PFSK-1 (cell line): ENCODE measurements around the gene UNC5C.

Source experiments
- FOXP2 ChIP-seq: optimal IDR thresholded peaks from 2 replicates; pipeline ENCODE3; 2011; ENCODE audit warnings: borderline replicate concordance, control low read depth, inconsistent platforms; ENCODE audit not compliant: insufficient read depth; ENCODE audit errors: extremely low read length, extremely low read depth
- POLR2AphosphoS5 ChIP-seq: IDR thresholded peaks from 2 replicates; pipeline ENCODE4 v1.6.1; 2012; ENCODE audit warnings: low read depth, mild to moderate bottlenecking, control low read depth, low read length, moderate library complexity
- SIN3A ChIP-seq: IDR thresholded peaks from 2 replicates; pipeline ENCODE4 v1.6.1; 2012; ENCODE audit warnings: mild to moderate bottlenecking, low read length, moderate library complexity, borderline replicate concordance; ENCODE audit not compliant: insufficient read depth
- TAF1 ChIP-seq: IDR thresholded peaks from 2 replicates; pipeline ENCODE4 v1.6.1; 2012; ENCODE audit warnings: low read length, control low read depth, borderline replicate concordance; ENCODE audit not compliant: insufficient read depth
- TF ChIP-seq, protein P1 (sequence below), 2 experiments: IDR thresholded peaks; 2 replicates each; pipeline versions ENCODE4 v1.6.1 to v1.8.0; 2011 to 2012; ENCODE audit warnings: low read depth in 2 of 2, low read length in 2 of 2, control low read depth in 1 of 2, inconsistent platforms in 1 of 2, mild to moderate bottlenecking in 1 of 2, moderate library complexity in 1 of 2; ENCODE audit not compliant: insufficient read depth in 1 of 2

UNC5C gene

DNA sequence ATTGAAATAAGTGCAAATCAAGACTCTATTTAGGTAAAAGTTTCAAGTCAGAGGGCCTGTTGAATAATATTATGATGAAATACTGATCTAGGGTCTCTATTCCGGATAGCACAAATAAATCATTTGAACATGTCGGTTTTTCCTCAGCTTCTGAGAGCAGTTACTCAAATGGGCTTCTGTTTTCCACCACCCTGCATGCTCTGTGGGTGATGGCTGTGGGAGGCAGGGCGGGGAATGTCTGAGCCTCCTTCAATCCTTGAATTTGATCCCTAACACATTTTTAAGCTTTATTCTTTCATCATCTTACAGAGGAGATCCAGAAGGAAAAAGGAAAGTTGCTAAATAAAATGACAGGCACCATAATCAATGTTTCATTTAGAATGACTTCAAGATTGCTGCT lies 8.5 kb downstream of the UNC5C start:
- no peak for TF ChIP-seq TAF1
- no peak for TF ChIP-seq POLR2AphosphoS5
- TF ChIP-seq FOXP2, result no peak
- no peak for TF ChIP-seq SIN3A
- TF ChIP-seq, protein P1, sequence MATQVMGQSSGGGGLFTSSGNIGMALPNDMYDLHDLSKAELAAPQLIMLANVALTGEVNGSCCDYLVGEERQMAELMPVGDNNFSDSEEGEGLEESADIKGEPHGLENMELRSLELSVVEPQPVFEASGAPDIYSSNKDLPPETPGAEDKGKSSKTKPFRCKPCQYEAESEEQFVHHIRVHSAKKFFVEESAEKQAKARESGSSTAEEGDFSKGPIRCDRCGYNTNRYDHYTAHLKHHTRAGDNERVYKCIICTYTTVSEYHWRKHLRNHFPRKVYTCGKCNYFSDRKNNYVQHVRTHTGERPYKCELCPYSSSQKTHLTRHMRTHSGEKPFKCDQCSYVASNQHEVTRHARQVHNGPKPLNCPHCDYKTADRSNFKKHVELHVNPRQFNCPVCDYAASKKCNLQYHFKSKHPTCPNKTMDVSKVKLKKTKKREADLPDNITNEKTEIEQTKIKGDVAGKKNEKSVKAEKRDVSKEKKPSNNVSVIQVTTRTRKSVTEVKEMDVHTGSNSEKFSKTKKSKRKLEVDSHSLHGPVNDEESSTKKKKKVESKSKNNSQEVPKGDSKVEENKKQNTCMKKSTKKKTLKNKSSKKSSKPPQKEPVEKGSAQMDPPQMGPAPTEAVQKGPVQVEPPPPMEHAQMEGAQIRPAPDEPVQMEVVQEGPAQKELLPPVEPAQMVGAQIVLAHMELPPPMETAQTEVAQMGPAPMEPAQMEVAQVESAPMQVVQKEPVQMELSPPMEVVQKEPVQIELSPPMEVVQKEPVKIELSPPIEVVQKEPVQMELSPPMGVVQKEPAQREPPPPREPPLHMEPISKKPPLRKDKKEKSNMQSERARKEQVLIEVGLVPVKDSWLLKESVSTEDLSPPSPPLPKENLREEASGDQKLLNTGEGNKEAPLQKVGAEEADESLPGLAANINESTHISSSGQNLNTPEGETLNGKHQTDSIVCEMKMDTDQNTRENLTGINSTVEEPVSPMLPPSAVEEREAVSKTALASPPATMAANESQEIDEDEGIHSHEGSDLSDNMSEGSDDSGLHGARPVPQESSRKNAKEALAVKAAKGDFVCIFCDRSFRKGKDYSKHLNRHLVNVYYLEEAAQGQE (IDR thresholded peaks at IDR 0.05; ENCODE audit: insufficient read depth in 1 of 2, low read depth in 2 of 2, low read length in 2 of 2), result no peak

DNA sequence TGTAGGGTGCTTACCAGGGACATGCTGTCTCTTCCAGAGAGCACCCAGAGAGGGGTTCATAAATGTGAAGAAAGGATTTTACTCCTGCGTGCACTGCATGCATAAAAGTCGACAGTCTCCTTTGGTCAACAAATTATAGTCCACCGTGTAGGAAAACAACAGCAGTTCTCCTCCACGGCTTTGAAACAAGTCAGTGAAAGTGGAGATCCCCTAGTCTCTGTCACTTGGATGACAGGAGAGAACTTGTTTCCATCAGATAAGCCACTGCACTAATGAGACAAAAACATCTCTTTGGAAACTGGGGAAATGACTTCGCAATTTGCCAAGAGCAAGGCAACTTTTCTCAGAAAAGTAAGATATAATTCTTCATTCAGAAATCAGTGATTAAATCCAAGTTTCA lies 9.7 kb downstream of the UNC5C start:
- TF ChIP-seq SIN3A (peak; percentile 80; the same call in 1 of the 2 replicates), FOXP2 (no peak)

DNA sequence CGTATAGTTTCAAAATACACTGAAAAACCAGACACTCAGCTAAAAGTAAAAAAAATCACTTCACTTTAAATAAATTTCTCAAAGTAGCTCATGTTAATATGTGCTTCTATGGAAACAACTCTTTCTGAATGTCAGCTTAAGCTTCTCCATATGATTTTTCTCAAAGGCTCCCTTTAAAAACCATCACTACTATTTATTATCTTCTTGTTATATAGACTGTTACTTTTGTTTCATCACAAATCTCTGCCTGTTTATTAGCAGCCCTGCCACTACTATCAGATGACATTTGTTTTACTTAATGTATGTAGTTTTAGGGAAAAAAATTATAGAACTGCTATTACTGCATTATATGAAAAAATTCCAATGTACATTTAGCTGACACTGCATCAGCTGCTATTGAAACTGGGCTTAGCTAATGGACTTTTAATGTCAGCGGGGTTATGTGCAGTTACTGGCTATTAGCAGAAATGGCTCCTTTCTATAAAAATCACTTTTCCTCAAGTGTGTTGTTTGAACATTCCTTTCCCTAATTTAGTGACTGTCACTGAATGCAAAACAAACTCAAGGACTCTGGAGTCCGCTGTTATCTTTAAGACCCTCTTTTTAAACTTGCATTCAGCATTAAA lies 10.8 kb downstream of the UNC5C start:
- TF ChIP-seq SIN3A, result no peak
- TF ChIP-seq, protein P1 (IDR thresholded peaks at IDR 0.05; ENCODE audit: insufficient read depth in 1 of 2, low read depth in 2 of 2, low read length in 2 of 2), result no peak
- no peak for TF ChIP-seq FOXP2
- TF ChIP-seq TAF1, result no peak
- TF ChIP-seq POLR2AphosphoS5, result no peak

DNA sequence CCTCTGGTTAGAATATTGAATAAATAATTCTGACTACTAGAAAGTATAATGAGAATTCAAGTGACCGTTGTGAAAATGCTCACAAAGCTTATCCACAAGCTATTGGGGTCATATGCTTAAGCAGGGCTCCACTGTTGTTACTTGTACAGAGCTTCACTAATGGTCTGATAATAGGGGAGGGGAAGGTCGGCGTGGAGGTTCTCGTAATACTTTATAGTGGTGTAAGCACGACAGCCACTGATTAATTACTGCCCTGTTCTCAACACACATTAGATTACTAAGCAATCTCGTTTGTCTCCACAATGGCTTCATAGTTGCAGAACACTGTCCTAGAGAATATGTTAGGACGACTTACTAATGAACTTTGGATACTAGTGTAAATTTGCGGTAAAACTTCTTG lies 11.6 kb downstream of the UNC5C start:
- no peak for TF ChIP-seq POLR2AphosphoS5
- TF ChIP-seq, protein P1 (IDR thresholded peaks at IDR 0.05; ENCODE audit: insufficient read depth in 1 of 2, low read depth in 2 of 2, low read length in 2 of 2), result no peak
- no peak for TF ChIP-seq SIN3A
- no peak for TF ChIP-seq FOXP2
- no peak for TF ChIP-seq TAF1

DNA sequence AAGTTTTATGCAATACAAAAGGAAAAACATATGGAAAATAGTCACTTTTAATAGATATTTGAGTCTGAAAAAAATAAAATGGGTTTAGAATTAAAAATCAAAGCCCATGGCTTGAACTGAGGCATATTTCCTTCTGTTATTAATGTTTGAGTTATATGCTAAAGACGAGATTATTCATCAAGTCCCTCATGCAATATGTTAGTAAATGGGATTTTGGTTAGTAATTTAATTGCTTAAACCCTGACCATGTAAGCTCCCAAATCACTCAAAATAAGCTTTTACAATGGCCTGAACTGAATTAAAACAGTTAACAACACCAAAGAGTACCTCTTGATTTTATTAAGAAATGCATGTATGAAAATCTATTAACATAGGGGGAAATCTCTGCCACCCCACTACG lies 12.1 kb downstream of the UNC5C start:
- TF ChIP-seq, protein P1 (IDR thresholded peaks at IDR 0.05; ENCODE audit: insufficient read depth in 1 of 2, low read depth in 2 of 2, low read length in 2 of 2), result no peak
- no peak for TF ChIP-seq SIN3A
- no peak for TF ChIP-seq FOXP2
